Liver (tissue), 9 donors: ENCODE data around the gene ASCC1. TPM values are rescaled to one million over a fixed set of nuclear protein-coding genes. Genes with fewer than 3 reads are reported as not detected.

Experiments used
- DNase-seq: peaks from one replicate; pipeline ENCODE4 v3.0.0-alpha.2; 2017; ENCODE audit warnings: low spot score
- H3K27ac ChIP-seq, 2 donors: one replicate each; pipeline ENCODE4 v1.7.0; 2013; ENCODE audit warnings: inconsistent platforms in 2 of 2, low read length in 2 of 2, control low read depth in 1 of 2, low read depth in 1 of 2, mild to moderate bottlenecking in 1 of 2
- H3K27me3 ChIP-seq, 4 donors: one replicate each; pipeline versions ENCODE4 v1.6.1 to v1.7.0; 2013; ENCODE audit warnings: low read length in 3 of 4, inconsistent platforms in 1 of 4, mild to moderate bottlenecking in 1 of 4, moderate library complexity in 1 of 4; ENCODE audit not compliant: control insufficient read depth in 4 of 4, insufficient read depth in 4 of 4
- H3K36me3 ChIP-seq, 4 donors: one replicate each; pipeline versions ENCODE4 v1.6.1 to v1.7.0; 2013; ENCODE audit warnings: low read length in 3 of 4, mild to moderate bottlenecking in 3 of 4, low read depth in 1 of 4, moderate library complexity in 1 of 4; ENCODE audit not compliant: control insufficient read depth in 4 of 4, insufficient read depth in 3 of 4
- H3K4me1 ChIP-seq, 4 donors: one replicate each; pipeline versions ENCODE4 v1.6.1 to v1.7.0; 2013; ENCODE audit warnings: low read length in 3 of 4, mild to moderate bottlenecking in 3 of 4, moderate library complexity in 1 of 4; ENCODE audit not compliant: control insufficient read depth in 4 of 4, insufficient read depth in 4 of 4
- H3K4me3 ChIP-seq, 3 donors: one replicate each; pipeline versions ENCODE4 v1.6.1 to v1.7.0; 2013; ENCODE audit warnings: low read length in 3 of 3, control low read depth in 1 of 3, low read depth in 1 of 3, mild to moderate bottlenecking in 1 of 3
- H3K9ac ChIP-seq, 2 donors: one replicate each; pipeline ENCODE4 v1.7.0; 2013; ENCODE audit warnings: low read length in 2 of 2, mild to moderate bottlenecking in 2 of 2, moderate library complexity in 2 of 2, control low read depth in 1 of 2, low read depth in 1 of 2
- H3K9me3 ChIP-seq, 4 donors: one replicate each; pipeline versions ENCODE4 v1.6.1 to v1.7.0; 2013; ENCODE audit warnings: low read length in 3 of 4; ENCODE audit not compliant: control insufficient read depth in 4 of 4
- FOXA1 ChIP-seq: IDR thresholded peaks from 2 replicates; pipeline ENCODE4 v1.6.1; 2016; ENCODE audit warnings: antibody characterized with exemption
- FOXA2 ChIP-seq: IDR thresholded peaks from 2 replicates; pipeline ENCODE4 v1.6.1; 2016; ENCODE audit warnings: antibody characterized with exemption
- GABPA ChIP-seq, 2 donors: IDR thresholded peaks in 1 of 2; conservative IDR thresholded peaks in 1 of 2; 2 replicates each; pipeline ENCODE4 v1.6.1; 2016; ENCODE audit warnings: antibody characterized with exemption in 2 of 2, mild to moderate bottlenecking in 1 of 2, moderate library complexity in 1 of 2
- HNF4A ChIP-seq, 2 donors: conservative IDR thresholded peaks; 2 replicates each; pipeline ENCODE4 v1.6.1; 2016; ENCODE audit warnings: antibody characterized with exemption in 2 of 2, mild to moderate bottlenecking in 2 of 2
- HNF4G ChIP-seq: IDR thresholded peaks from 2 replicates; pipeline ENCODE4 v1.6.1; 2016; ENCODE audit warnings: antibody characterized with exemption
- JUND ChIP-seq, 2 donors: IDR thresholded peaks; 2 replicates each; pipeline ENCODE4 v1.6.1; 2016; ENCODE audit warnings: antibody characterized with exemption in 2 of 2
- NR2F2 ChIP-seq: IDR thresholded peaks from 2 replicates; pipeline ENCODE4 v1.6.1; 2016; ENCODE audit warnings: antibody characterized with exemption
- RAD21 ChIP-seq, 2 donors: IDR thresholded peaks; 2 replicates each; pipeline ENCODE4 v1.6.1; 2016; ENCODE audit warnings: antibody characterized with exemption in 2 of 2, mild to moderate bottlenecking in 2 of 2
- RXRA ChIP-seq, 2 donors: IDR thresholded peaks; 2 replicates each; pipeline ENCODE4 v1.6.1; 2017 to 2018; ENCODE audit warnings: antibody characterized with exemption in 2 of 2, mild to moderate bottlenecking in 1 of 2
- SP1 ChIP-seq: IDR thresholded peaks from 2 replicates; pipeline ENCODE4 v1.6.1; 2018; ENCODE audit warnings: antibody characterized with exemption, mild to moderate bottlenecking
- TAF1 ChIP-seq: conservative IDR thresholded peaks from 2 replicates; pipeline ENCODE4 v1.6.1; 2016; ENCODE audit warnings: antibody characterized with exemption, mild to moderate bottlenecking
- YY1 ChIP-seq: IDR thresholded peaks from 2 replicates; pipeline ENCODE4 v1.6.1; 2016; ENCODE audit warnings: antibody characterized with exemption, mild to moderate bottlenecking
- WGBS: extraction: QIAGEN DNeasy Blood & Tissue Kit; methylation state at CpG from one replicate; pipeline ENCODE4 v1.1.7; 2013; 5-methylcytosine and 5-hydroxymethylcytosine counted together
- polyA plus RNA-seq, 2 donors: library from polyadenylated mRNA; stranded (reverse) in 1 of 2; unstranded in 1 of 2; fragments of 200-250 nt in 1 of 2; fragments of >200 nt in 1 of 2; fragmentation: Nextera tagmentation in 1 of 2; extraction: Ambion mirVana in 1 of 2; gene quantifications; one replicate each; pipeline versions ENCODE4 v1.2.1 to v1.2.3, GENCODE V29; 2013 to 2015
- total RNA-seq, 2 donors: library from RNA; depleted of rRNA; stranded (reverse); fragments of >200 nt; gene quantifications; one replicate each; pipeline ENCODE4 v1.2.3, GENCODE V29; 2014
- TF ChIP-seq, protein P1 (sequence below): IDR thresholded peaks from 2 replicates; pipeline ENCODE4 v1.6.1; 2016; ENCODE audit warnings: antibody characterized with exemption, mild to moderate bottlenecking
- TF ChIP-seq, protein P2 (sequence below): fragments of 150-350 bp; IDR thresholded peaks from 2 replicates; pipeline ENCODE4 v1.5.1; 2017; ENCODE audit warnings: improper control_type of control experiment, low read depth, low read length; ENCODE audit not compliant: missing input control
- TF ChIP-seq, protein P3 (sequence below): IDR thresholded peaks from 2 replicates; pipeline ENCODE4 v1.6.1; 2016; ENCODE audit warnings: antibody characterized with exemption
- TF ChIP-seq, protein P4 (sequence below): IDR thresholded peaks from 2 replicates; pipeline ENCODE4 v1.6.1; 2016; ENCODE audit warnings: antibody characterized with exemption
- donor health status: healthy.
- donor health status: healthy.
- donor health status: healthy.
- donor health status: healthy.
- donor health status: healthy.

ASCC1 gene
- total and polyA plus RNA-seq, 4 donors = 6.9 to 13.9 (median 10.2) TPM

DNA sequence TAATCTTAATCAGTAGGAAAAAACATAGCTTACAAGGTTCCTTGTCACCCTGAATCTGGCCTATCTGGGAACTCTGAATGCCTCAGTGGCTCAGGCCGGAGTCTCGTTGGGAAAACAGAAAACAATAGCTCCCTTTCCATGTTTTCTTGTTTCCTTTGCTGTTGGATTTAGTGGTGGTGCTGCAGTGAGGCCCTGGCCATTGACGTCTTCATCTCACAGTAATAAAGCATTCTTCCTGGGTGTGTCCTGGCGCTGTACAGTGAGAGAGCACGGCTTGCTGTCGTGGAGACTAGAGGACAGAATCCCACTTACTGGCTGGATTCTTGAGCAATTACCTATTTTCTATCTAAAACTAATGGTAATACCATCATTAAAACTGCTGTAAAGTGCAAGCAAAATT, 126.5 kb downstream of the ASCC1 start:
- Histone ChIP-seq H3K4me1 (peaks cover 5 to 20% (median 10%) of the 10 kb centered on the region in 4 donors), H3K27ac (no peak overlapping the region)
- 82% methylated on average over 6 of the region's 6 CpGs for WGBS

More for the DNA sequence above, 126.5 kb downstream of the ASCC1 start:
- no peak overlapping the region for H3K9ac ChIP-seq
- no peak for TF ChIP-seq YY1
- TF ChIP-seq, protein P1, sequence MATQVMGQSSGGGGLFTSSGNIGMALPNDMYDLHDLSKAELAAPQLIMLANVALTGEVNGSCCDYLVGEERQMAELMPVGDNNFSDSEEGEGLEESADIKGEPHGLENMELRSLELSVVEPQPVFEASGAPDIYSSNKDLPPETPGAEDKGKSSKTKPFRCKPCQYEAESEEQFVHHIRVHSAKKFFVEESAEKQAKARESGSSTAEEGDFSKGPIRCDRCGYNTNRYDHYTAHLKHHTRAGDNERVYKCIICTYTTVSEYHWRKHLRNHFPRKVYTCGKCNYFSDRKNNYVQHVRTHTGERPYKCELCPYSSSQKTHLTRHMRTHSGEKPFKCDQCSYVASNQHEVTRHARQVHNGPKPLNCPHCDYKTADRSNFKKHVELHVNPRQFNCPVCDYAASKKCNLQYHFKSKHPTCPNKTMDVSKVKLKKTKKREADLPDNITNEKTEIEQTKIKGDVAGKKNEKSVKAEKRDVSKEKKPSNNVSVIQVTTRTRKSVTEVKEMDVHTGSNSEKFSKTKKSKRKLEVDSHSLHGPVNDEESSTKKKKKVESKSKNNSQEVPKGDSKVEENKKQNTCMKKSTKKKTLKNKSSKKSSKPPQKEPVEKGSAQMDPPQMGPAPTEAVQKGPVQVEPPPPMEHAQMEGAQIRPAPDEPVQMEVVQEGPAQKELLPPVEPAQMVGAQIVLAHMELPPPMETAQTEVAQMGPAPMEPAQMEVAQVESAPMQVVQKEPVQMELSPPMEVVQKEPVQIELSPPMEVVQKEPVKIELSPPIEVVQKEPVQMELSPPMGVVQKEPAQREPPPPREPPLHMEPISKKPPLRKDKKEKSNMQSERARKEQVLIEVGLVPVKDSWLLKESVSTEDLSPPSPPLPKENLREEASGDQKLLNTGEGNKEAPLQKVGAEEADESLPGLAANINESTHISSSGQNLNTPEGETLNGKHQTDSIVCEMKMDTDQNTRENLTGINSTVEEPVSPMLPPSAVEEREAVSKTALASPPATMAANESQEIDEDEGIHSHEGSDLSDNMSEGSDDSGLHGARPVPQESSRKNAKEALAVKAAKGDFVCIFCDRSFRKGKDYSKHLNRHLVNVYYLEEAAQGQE = no peak
- no peak for TF ChIP-seq FOXA1
- no peak for TF ChIP-seq NR2F2
- no peak for TF ChIP-seq HNF4G
- TF ChIP-seq, protein P2, sequence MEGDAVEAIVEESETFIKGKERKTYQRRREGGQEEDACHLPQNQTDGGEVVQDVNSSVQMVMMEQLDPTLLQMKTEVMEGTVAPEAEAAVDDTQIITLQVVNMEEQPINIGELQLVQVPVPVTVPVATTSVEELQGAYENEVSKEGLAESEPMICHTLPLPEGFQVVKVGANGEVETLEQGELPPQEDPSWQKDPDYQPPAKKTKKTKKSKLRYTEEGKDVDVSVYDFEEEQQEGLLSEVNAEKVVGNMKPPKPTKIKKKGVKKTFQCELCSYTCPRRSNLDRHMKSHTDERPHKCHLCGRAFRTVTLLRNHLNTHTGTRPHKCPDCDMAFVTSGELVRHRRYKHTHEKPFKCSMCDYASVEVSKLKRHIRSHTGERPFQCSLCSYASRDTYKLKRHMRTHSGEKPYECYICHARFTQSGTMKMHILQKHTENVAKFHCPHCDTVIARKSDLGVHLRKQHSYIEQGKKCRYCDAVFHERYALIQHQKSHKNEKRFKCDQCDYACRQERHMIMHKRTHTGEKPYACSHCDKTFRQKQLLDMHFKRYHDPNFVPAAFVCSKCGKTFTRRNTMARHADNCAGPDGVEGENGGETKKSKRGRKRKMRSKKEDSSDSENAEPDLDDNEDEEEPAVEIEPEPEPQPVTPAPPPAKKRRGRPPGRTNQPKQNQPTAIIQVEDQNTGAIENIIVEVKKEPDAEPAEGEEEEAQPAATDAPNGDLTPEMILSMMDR = no peak
- TF ChIP-seq GABPA (IDR thresholded peaks at IDR 0.05 in 1 of 2, conservative IDR thresholded peaks at IDR 0.05 in 1 of 2) = no peak
- TF ChIP-seq JUND (IDR thresholded peaks at IDR 0.05) = no peak
- TF ChIP-seq SP1 = no peak
- no peak for TF ChIP-seq FOXA2
- TF ChIP-seq RAD21 (IDR thresholded peaks at IDR 0.05) = no peak
- no peak for TF ChIP-seq RXRA (IDR thresholded peaks at IDR 0.05)
- TF ChIP-seq, protein P3, sequence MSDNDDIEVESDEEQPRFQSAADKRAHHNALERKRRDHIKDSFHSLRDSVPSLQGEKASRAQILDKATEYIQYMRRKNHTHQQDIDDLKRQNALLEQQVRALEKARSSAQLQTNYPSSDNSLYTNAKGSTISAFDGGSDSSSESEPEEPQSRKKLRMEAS = no peak
- TF ChIP-seq HNF4A (conservative IDR thresholded peaks at IDR 0.05) = no peak
- no peak for TF ChIP-seq TAF1
- TF ChIP-seq, protein P4, sequence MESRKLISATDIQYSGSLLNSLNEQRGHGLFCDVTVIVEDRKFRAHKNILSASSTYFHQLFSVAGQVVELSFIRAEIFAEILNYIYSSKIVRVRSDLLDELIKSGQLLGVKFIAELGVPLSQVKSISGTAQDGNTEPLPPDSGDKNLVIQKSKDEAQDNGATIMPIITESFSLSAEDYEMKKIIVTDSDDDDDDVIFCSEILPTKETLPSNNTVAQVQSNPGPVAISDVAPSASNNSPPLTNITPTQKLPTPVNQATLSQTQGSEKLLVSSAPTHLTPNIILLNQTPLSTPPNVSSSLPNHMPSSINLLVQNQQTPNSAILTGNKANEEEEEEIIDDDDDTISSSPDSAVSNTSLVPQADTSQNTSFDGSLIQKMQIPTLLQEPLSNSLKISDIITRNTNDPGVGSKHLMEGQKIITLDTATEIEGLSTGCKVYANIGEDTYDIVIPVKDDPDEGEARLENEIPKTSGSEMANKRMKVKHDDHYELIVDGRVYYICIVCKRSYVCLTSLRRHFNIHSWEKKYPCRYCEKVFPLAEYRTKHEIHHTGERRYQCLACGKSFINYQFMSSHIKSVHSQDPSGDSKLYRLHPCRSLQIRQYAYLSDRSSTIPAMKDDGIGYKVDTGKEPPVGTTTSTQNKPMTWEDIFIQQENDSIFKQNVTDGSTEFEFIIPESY = no peak
- peaks cover 0 to 4% (median 1%) of the 10 kb centered on the region in 4 donors for H3K27me3 ChIP-seq
- no peaks in the 10 kb centered on the region for H3K9me3 ChIP-seq
- peaks cover 0 to 1% (median 0%) of the 10 kb centered on the region in 4 donors for H3K36me3 ChIP-seq
- no peak overlapping the region for H3K4me3 ChIP-seq
- no peak for DNase-seq
